GM21825 (cell line): ENCODE results near the gene EDDM3A.
"Not testable (repeated sequence)": the region's sequence is repeated elsewhere in the genome, so short reads cannot be mapped to it uniquely, and the experiment has no call there.

Source experiments
- ATAC-seq: cut with Tn5 transposase; IDR thresholded peaks from one replicate; pipeline ENCODE4 v1.9.1; 2021; ENCODE audit warnings: mild to moderate bottlenecking, moderate library complexity; ENCODE audit not compliant: unreplicated experiment

Gene EDDM3A

GRCh38 chr14:20745571-20746358, at the start of gene EDDM3A:
TSS of gene EDDM3A (plus strand) at chr14:20745887. CDS start at chr14:20747581, 1,694 bp downstream.
- no peak for ATAC-seq

GRCh38 chr14:20696764-20697163, 48.9 kb upstream of the EDDM3A start:
- ATAC-seq = no peak

GRCh38 chr14:20697273-20698017, 48.2 kb upstream of the EDDM3A start:
- ATAC-seq = no peak

GRCh38 chr14:20698018-20698329, 47.7 kb upstream of the EDDM3A start:
- no peak for ATAC-seq

GRCh38 chr14:20698934-20699333, 46.8 kb upstream of the EDDM3A start:
- ATAC-seq = no peak

- ATAC-seq = no peak
These were observed 45.8 kb upstream of the EDDM3A start for GRCh38 chr14:20699931-20700330.

GRCh38 chr14:20700965-20701364, 44.7 kb upstream of the EDDM3A start:
- ATAC-seq = not testable (repeated sequence)

- no peak for ATAC-seq
These were observed 38.9 kb upstream of the EDDM3A start for GRCh38 chr14:20706657-20707355.

- no peak for ATAC-seq
These were observed 38.1 kb upstream of the EDDM3A start for GRCh38 chr14:20707622-20708021.

- no peak for ATAC-seq
These were observed 34.4 kb upstream of the EDDM3A start for GRCh38 chr14:20711261-20711660.

GRCh38 chr14:20711685-20712084, 34.0 kb upstream of the EDDM3A start:
- no peak for ATAC-seq

GRCh38 chr14:20712904-20713303, 32.8 kb upstream of the EDDM3A start:
- ATAC-seq = no peak

GRCh38 chr14:20714593-20715250, 31.0 kb upstream of the EDDM3A start:
- ATAC-seq = no peak

GRCh38 chr14:20719777-20720176, 25.9 kb upstream of the EDDM3A start:
- no peak for ATAC-seq

- ATAC-seq = no peak
These were observed 24.9 kb upstream of the EDDM3A start for GRCh38 chr14:20720741-20721140.

GRCh38 chr14:20722016-20722415, 23.7 kb upstream of the EDDM3A start:
- no peak for ATAC-seq

GRCh38 chr14:20723488-20723887, 22.2 kb upstream of the EDDM3A start:
- no peak for ATAC-seq

- ATAC-seq = not testable (repeated sequence)
These were observed 19.6 kb upstream of the EDDM3A start for GRCh38 chr14:20726121-20726520.

GRCh38 chr14:20726531-20726930, 19.2 kb upstream of the EDDM3A start:
- no peak for ATAC-seq

GRCh38 chr14:20730891-20731290, 14.8 kb upstream of the EDDM3A start:
- ATAC-seq = no peak

- no peak for ATAC-seq
These were observed 13.2 kb upstream of the EDDM3A start for GRCh38 chr14:20732477-20732876.
